MCF 10A (cell line): ENCODE data around the gene HBZ. TPM values are rescaled to one million over a fixed set of nuclear protein-coding genes. Genes with fewer than 3 reads are reported as not detected.
"Not testable (repeated sequence)": the region's sequence is repeated elsewhere in the genome, so short reads cannot be mapped to it uniquely, and the experiment has no call there.

Experiments used
- BruUV-seq: library from RNA; stranded (reverse); fragments of 400-500 nt; replicated peaks from 2 replicates; lab custom pipeline; 2021; lab: Mats Ljungman, UMichigan
- CTCF ChIA-PET: fragments of 300-600 bp; sonication (Branson Sonifier 250); formaldehyde crosslinking; extraction: SDS; loops from one replicate; lab custom pipeline; 2021; ENCODE audit warnings: antibody characterized with exemption, inconsistent platforms; lab: Yijun Ruan, JAX
- POLR2A ChIA-PET: fragments of 300-600, 350-650 bp; sonication (Branson Sonifier 250); formaldehyde crosslinking; extraction: SDS; loops from one replicate; lab custom pipeline; 2020; ENCODE audit warnings: antibody characterized with exemption, inconsistent platforms; lab: Yijun Ruan, JAX
- DNase-seq: peaks from one replicate; pipeline ENCODE4 v3.0.0-alpha.2; 2018; ENCODE audit not compliant: unreplicated experiment
- H3K27ac Mint-ChIP-seq: one replicate; pipeline ENCODE4 v1.8.0; 2022; ENCODE audit warnings: mild to moderate bottlenecking, low read depth, mixed read lengths; ENCODE audit not compliant: unreplicated experiment
- H3K27me3 Mint-ChIP-seq: one replicate; pipeline ENCODE4 v1.8.0; 2022; ENCODE audit warnings: mixed read lengths; ENCODE audit not compliant: insufficient read depth, unreplicated experiment
- H3K36me3 Mint-ChIP-seq: one replicate; pipeline ENCODE4 v1.8.0; 2022; ENCODE audit warnings: mild to moderate bottlenecking, moderate library complexity, mixed read lengths; ENCODE audit not compliant: insufficient read depth, unreplicated experiment
- H3K4me1 Mint-ChIP-seq: one replicate; pipeline ENCODE4 v1.8.0; 2022; ENCODE audit warnings: mixed read lengths; ENCODE audit not compliant: insufficient read depth, unreplicated experiment
- H3K4me3 Mint-ChIP-seq: one replicate; pipeline ENCODE4 v1.8.0; 2022; ENCODE audit warnings: mild to moderate bottlenecking, moderate library complexity, mixed read lengths; ENCODE audit not compliant: unreplicated experiment
- H3K9me3 Mint-ChIP-seq: one replicate; pipeline ENCODE4 v1.8.0; 2022; ENCODE audit warnings: mixed read lengths; ENCODE audit not compliant: unreplicated experiment
- intact Hi-C: fragments of 100-400 bp; cut with micrococcal nuclease; formaldehyde crosslinking; loops from 2 replicates; pipeline ENCODE4 v1.14.1; 2022
- total RNA-seq: library from RNA; stranded (reverse); gene quantifications from 2 replicates; pipeline ENCODE4 v1.2.3, GENCODE V29; 2022
- TF ChIP-seq, protein P1 (sequence below): fragments of 200-600 bp; IDR thresholded peaks from one replicate; pipeline ENCODE4 v1.8.0; 2022; ENCODE audit warnings: antibody characterized with exemption, mild to moderate bottlenecking; ENCODE audit not compliant: unreplicated experiment

HBZ gene
- total RNA-seq, 1 experiment from 2014 or later = not detected

DNA sequence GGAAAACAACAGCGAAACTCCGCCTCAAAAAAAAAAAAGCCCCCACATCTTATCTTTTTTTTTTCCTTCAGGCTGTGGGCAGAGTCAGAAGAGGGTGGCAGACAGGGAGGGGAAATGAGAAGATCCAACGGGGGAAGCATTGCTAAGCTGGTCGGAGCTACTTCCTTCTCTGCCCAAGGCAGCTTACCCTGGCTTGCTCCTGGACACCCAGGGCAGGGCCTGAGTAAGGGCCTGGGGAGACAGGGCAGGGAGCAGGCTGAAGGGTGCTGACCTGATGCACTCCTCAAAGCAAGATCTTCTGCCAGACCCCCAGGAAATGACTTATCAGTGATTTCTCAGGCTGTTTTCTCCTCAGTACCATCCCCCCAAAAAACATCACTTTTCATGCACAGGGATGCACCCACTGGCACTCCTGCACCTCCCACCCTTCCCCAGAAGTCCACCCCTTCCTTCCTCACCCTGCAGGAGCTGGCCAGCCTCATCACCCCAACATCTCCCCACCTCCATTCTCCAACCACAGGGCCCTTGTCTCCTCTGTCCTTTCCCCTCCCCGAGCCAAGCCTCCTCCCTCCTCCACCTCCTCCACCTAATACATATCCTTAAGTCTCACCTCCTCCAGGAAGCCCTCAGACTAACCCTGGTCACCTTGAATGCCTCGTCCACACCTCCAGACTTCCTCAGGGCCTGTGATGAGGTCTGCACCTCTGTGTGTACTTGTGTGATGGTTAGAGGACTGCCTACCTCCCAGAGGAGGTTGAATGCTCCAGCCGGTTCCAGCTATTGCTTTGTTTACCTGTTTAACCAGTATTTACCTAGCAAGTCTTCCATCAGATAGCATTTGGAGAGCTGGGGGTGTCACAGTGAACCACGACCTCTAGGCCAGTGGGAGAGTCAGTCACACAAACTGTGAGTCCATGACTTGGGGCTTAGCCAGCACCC lies 22.8 kb downstream of the HBZ start:
- Mint-ChIP-seq H3K9me3 (no peaks in the 10 kb centered on the region), H3K27me3 (peaks cover 58% of the 10 kb centered on the region), H3K36me3 (no peaks in the 10 kb centered on the region), H3K4me3 (no peak overlapping the region), H3K27ac (no peak overlapping the region), H3K4me1 (no peaks in the 10 kb centered on the region)
- no TSS peak for BruUV-seq
- no peak for DNase-seq
- TF ChIP-seq, protein P1, sequence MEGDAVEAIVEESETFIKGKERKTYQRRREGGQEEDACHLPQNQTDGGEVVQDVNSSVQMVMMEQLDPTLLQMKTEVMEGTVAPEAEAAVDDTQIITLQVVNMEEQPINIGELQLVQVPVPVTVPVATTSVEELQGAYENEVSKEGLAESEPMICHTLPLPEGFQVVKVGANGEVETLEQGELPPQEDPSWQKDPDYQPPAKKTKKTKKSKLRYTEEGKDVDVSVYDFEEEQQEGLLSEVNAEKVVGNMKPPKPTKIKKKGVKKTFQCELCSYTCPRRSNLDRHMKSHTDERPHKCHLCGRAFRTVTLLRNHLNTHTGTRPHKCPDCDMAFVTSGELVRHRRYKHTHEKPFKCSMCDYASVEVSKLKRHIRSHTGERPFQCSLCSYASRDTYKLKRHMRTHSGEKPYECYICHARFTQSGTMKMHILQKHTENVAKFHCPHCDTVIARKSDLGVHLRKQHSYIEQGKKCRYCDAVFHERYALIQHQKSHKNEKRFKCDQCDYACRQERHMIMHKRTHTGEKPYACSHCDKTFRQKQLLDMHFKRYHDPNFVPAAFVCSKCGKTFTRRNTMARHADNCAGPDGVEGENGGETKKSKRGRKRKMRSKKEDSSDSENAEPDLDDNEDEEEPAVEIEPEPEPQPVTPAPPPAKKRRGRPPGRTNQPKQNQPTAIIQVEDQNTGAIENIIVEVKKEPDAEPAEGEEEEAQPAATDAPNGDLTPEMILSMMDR = no peak
- intact Hi-C loops = no loop called here
- ChIA-PET POLR2A (interaction anchor here (0.9 kb wide), 1 partner anchor 15 kb away, joined by 3 read pairs; no protein-coding TSS in a partner anchor), CTCF (interaction anchor here (0.6 to 1.4 kb wide), 3 partner anchors 30 to 78 kb away, joined by 3 to 6 read pairs (median 3); no protein-coding TSS in a partner anchor)

DNA sequence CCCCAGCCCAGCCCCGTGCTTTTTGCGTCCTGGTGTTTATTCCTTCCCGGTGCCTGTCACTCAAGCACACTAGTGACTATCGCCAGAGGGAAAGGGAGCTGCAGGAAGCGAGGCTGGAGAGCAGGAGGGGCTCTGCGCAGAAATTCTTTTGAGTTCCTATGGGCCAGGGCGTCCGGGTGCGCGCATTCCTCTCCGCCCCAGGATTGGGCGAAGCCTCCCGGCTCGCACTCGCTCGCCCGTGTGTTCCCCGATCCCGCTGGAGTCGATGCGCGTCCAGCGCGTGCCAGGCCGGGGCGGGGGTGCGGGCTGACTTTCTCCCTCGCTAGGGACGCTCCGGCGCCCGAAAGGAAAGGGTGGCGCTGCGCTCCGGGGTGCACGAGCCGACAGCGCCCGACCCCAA lies 23.6 kb downstream of the HBZ start:
- H3K4me3 Mint-ChIP-seq, POLR2A ChIA-PET, BruUV-seq, H3K4me1 Mint-ChIP-seq, DNase-seq, intact Hi-C loops, H3K9me3 Mint-ChIP-seq, H3K36me3 Mint-ChIP-seq, H3K27ac Mint-ChIP-seq: not testable (repeated sequence)
- CTCF ChIA-PET = interaction anchor here (1.4 kb wide), 1 partner anchor 69 kb away, joined by 6 read pairs; no protein-coding TSS in a partner anchor
- peaks cover 50% of the 10 kb centered on the region for H3K27me3 Mint-ChIP-seq

DNA sequence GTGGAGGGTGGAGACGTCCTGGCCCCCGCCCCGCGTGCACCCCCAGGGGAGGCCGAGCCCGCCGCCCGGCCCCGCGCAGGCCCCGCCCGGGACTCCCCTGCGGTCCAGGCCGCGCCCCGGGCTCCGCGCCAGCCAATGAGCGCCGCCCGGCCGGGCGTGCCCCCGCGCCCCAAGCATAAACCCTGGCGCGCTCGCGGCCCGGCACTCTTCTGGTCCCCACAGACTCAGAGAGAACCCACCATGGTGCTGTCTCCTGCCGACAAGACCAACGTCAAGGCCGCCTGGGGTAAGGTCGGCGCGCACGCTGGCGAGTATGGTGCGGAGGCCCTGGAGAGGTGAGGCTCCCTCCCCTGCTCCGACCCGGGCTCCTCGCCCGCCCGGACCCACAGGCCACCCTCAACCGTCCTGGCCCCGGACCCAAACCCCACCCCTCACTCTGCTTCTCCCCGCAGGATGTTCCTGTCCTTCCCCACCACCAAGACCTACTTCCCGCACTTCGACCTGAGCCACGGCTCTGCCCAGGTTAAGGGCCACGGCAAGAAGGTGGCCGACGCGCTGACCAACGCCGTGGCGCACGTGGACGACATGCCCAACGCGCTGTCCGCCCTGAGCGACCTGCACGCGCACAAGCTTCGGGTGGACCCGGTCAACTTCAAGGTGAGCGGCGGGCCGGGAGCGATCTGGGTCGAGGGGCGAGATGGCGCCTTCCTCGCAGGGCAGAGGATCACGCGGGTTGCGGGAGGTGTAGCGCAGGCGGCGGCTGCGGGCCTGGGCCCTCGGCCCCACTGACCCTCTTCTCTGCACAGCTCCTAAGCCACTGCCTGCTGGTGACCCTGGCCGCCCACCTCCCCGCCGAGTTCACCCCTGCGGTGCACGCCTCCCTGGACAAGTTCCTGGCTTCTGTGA lies 24.3 kb downstream of the HBZ start, which contains the start of gene HBA1:
HBA1 (plus strand) TSS at position 204 of the 906 bp plus-strand sequence; CDS start at position 241, 37 bp downstream.
- BruUV-seq, H3K36me3 Mint-ChIP-seq, POLR2A ChIA-PET, H3K4me1 Mint-ChIP-seq, H3K27ac Mint-ChIP-seq, H3K9me3 Mint-ChIP-seq, H3K4me3 Mint-ChIP-seq, intact Hi-C loops, DNase-seq: not testable (repeated sequence)
- H3K27me3 Mint-ChIP-seq = peaks cover 43% of the 10 kb centered on the region
- CTCF ChIA-PET = interaction anchor here (0.8 kb wide), 1 partner anchor 70 kb away, joined by 3 read pairs; no protein-coding TSS in a partner anchor

DNA sequence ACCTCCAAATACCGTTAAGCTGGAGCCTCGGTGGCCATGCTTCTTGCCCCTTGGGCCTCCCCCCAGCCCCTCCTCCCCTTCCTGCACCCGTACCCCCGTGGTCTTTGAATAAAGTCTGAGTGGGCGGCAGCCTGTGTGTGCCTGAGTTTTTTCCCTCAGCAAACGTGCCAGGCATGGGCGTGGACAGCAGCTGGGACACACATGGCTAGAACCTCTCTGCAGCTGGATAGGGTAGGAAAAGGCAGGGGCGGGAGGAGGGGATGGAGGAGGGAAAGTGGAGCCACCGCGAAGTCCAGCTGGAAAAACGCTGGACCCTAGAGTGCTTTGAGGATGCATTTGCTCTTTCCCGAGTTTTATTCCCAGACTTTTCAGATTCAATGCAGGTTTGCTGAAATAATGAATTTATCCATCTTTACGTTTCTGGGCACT lies 25.0 kb downstream of the HBZ start:
- intact Hi-C loops = no loop called here
- H3K4me3 Mint-ChIP-seq = no peak overlapping the region
- H3K27ac Mint-ChIP-seq = no peak overlapping the region
- CTCF ChIA-PET = interaction anchor here (0.6 to 0.8 kb wide), 2 partner anchors 56 to 71 kb away, joined by 3 read pairs; no protein-coding TSS in a partner anchor
- H3K27me3 Mint-ChIP-seq = peaks cover 37% of the 10 kb centered on the region
- DNase-seq = no peak
- H3K4me1 Mint-ChIP-seq = no peaks in the 10 kb centered on the region
- BruUV-seq = no TSS peak
- POLR2A ChIA-PET = no interaction called here
- TF ChIP-seq, protein P1 = no peak
- no peaks in the 10 kb centered on the region for H3K36me3 Mint-ChIP-seq
- H3K9me3 Mint-ChIP-seq = no peaks in the 10 kb centered on the region
